GM21423 (cell line): Measurements from ENCODE around the gene TRAK2.

Source experiments
- ATAC-seq: cut with Tn5 transposase; IDR thresholded peaks from one replicate; pipeline ENCODE4 v1.9.1; 2021; ENCODE audit warnings: mild to moderate bottlenecking, moderate library complexity; ENCODE audit not compliant: unreplicated experiment

TRAK2 gene

DNA sequence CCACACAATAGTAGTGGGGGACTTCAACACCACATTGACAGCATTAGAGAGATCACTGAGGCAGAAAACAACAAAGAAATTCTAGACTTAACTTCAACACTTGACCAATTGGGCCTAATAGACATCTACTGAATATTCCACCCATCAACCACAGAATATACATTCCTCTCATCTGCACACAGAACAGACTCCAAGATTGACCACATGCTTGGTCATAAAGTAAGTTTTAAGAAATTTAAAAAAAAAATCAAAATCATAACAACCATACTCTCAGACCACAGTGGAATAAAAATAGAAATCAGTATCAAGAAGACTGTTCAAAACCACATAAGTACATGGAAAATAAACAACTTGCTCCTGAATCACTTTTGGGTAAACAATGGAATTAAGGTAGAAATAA lies 85.1 kb downstream of the TRAK2 start:
- ATAC-seq: no peak

DNA sequence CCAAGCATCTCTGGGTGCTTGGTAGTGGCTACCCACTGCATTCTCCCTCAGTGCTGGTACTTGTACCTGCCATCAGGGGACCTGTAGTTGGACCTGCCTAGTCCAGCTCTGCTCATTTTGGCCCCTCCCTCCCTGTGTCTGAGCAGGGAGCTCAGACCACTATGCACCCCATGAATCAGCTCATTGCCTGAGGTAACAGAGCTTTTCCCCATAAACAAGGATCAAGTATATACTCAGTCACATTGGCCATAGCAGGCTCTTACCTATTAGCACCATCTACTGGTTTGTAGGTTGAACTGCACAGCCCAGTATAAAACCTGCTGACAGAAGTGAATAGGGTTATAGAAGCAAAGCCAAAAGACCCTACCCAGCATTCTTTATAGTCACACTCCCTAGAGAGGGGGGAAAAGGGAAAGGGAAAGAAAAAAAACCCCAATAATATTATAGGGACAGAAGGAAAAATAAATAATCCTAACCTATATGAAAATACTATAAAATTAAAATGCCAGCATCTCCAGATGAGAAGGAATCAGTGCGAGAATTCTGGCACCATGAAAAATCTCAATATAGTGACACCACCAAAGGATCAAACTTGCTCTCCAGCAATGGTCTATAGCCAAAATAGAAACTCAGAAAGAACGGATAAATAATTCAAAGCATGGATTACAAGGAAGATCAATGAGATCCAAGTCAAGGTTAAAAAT lies 87.2 kb downstream of the TRAK2 start:
- ATAC-seq: peak; percentile 58

DNA sequence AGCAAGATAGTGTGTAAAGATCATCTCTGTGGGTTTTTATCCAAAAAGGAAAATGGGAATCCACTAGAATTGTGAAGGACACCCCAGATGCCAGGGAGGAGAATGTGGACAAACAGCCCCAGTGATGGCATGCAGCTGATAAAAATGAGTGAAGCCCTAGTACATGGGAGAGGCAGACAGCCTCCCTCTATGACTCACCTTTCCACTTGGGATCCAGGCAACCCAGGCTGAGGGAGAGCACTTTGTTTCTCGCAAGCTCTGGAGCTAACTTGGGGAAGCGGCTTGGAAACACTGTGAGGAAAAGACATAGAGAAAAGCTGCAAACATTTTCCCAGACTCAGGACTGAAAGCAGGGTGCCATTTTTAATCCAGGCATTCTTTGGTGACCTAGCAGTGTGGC lies 88.9 kb downstream of the TRAK2 start:
- ATAC-seq: no peak

DNA sequence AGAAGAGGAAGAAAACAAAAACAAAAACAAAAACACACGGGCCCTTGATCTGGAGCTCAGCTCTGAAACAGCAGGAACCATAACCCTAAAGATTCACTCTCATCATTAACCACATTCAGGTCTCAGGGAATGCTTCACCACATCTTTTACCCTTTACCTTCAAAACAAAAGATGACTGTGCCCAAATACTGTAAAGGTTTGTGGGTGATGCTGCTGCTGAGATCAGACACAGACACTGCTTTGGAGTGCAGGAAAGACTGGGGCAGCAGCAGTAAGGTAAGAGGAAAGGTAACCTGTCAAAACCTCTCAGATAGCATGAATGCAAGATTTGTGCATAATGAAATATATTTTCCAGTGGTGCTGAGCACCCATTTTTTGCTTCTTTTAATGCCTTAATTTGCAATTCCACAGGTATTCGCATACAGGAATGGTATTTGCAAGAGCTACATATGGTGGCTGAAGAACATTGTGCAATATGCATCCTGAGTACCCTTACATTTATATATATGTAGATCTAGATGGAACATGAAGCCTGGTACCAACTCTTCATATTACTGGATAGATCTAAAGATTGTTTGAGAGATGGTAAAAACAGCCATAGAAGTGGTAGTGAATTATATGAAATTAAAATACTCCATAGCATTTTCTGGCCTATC lies 90.1 kb downstream of the TRAK2 start:
- ATAC-seq: no peak

DNA sequence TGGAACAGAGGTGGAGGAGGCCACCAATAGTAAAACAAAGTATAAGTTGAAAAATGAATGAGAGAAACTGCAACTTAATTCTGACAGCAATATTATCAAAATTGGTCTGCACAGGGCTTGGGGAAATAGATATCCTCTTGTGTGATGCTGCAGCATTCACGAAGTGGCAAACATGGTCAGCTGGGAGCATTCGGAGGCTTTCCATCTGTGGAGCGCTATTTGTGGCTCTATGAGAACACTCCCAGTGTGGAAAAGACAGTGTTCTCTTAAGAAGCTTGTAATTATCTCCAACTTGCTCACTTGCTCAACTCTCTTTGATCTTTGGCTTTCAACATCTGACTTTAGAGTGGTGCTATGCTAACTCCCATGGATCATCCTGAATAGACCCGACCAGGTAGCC lies 91.0 kb downstream of the TRAK2 start:
- ATAC-seq: no peak

DNA sequence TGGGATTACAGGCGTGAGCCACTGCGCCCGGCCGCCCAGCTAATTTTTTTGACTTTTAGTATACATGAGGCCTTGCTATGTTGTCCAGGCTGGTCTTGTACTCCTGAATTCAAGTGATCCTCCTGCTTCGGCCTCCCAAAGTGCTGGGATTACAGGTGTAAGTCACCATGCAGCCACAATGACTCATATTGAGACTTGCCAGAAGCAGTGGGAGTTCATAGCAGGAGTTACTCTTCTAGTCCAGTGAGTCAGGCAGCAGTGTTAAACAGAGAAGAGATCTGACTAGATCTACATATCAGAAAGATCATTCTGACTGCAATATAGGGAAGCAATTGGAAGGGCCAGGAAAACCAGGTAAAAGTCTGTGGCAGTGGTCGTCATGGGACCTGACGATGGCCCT lies 92.6 kb downstream of the TRAK2 start:
- no peak for ATAC-seq

DNA sequence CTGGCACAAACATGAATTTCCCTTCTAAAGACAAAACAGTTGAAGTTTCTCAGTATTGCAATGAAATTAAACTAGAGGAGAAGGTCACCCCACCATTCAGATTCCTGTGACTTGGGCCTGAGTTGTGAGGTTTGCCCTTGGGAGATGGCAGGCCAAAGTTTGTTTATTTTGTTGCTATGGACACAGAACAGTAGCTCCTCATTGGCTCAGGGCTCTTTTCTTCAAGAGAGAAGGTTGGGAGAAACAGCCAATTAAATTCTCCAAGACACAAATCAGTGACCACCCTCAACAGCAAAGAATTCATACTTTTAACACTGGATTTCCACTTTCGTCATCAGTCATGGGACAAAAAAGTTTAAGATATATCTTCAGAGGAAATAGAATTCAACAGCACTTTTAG lies 94.0 kb downstream of the TRAK2 start, which contains the start of gene FLACC1:
Gene FLACC1 (minus strand): TSS at position 125 of the 400 bp plus-strand sequence. CDS start 5,941 bp downstream, outside the sequence.
- no peak for ATAC-seq

DNA sequence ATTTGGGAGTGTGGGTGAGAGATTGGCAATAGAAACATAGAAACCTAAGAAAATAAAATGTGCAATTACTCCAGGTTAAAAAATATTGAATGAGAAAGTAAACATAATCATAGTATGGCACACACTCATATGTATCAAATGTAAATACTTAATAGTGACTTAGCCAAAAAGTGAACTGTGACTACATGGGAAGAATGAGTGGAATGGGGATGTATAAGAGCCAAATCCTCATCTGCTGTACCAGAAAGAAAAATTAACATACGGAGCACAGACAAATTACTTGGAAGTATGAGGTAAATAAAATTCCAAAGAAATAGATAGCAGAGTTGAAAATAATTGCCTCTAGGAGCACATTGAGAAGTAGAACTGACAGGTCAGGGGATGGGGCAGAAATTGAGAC lies 98.1 kb downstream of the TRAK2 start:
- ATAC-seq: no peak

DNA sequence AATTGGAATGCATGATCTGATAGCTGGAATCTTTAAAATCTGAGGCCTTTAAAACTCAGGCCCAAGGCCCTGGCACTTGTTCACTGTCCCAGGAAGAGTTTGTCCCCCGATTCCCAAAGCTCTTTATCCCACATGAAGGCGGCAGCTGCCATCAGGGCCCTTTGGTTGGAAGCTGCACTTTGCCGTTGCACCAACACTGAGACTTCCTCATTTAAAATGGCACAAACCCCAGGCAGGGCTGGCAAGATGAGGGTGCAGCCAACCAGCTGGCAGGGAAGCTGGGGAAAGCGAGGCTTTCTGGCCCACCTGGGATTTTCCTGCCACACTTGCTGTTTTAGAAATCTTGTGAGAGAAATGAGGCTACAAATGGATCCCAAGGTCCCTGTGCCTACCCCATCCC lies 100.4 kb downstream of the TRAK2 start:
- ATAC-seq: no peak

DNA sequence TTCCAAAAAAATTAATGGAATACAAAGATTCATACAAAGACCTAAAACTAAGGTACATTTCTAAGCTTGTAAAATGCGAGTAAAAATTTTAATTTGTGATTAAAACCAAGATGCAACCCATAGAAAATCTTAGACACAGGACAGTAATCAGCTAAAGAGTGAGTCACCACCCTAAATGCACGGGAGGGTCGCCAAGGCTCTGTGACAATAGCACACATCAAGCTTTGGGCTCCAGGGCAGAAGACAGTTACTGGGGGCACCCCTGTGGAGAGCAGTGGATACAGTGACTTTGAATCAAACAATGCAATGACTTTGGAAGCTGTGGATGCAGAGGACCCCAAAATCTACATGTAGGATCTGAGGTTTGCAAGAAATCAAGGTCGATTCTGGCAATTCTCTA lies 101.7 kb downstream of the TRAK2 start:
- ATAC-seq: no peak

DNA sequence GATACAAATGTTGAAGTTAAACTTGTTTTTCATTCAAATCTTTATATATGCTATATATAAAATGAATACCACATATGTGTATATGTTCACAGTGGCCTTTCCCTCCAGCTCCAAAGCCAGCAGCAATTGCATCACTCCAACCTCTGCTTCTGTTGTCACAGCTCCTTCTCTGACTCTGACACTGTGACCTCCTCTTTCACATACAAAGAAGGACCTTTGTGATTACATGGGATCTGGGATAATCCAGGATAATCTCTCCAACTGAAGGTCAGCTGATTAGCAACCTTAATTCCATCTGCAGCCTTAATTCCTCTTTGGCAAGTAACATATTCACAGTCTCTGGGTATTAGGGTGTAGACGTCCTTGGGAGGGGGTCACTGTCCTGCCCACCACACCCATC lies 102.5 kb downstream of the TRAK2 start:
- ATAC-seq: no peak

DNA sequence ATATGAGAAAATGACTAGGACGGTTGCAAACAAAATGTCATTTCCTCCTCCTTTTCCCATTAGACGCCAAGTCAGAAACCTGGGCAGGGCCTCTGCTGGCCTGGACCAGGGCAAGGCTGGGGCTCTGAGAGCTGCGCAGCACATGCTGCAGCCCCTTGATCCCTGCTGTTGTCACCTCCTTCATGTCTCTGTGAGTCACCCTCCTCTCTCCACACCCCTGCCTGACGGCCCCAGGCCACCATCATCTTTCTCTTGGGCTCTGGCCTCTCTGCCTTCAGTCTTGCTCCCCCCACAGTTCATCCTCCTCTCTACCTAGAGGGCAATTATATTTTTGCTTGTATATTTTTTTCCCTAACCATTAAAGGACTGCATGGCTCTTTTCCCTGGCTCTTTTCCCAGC lies 104.1 kb downstream of the TRAK2 start:
- no peak for ATAC-seq

DNA sequence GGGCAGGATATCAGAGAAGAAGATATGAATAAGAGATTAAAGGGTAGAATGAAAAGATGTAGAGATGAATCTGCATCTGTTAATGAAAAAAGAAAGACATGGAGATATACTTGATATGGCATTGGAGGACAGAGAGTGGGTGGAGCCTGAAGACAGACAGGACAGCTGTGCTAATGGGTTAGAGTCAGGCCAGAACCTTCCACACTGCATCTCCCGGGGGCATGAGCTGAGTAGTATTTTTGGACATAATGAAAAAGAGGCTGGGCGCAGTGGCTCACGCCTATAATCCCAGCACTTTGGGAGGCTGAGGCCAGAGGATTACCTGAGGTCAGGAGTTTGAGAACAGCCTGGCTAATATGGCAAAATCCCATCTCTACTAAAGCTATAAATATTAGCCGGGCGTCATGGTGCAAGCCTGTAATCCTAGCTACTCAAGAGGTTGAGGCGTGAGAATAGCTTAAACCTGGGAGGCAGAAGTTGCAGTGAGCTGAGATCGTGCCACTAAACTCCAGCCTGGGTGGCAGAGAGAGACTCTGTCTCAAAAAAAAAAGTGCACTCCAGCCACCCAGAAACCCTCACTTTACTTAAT lies 105.5 kb downstream of the TRAK2 start:
- no peak for ATAC-seq

DNA sequence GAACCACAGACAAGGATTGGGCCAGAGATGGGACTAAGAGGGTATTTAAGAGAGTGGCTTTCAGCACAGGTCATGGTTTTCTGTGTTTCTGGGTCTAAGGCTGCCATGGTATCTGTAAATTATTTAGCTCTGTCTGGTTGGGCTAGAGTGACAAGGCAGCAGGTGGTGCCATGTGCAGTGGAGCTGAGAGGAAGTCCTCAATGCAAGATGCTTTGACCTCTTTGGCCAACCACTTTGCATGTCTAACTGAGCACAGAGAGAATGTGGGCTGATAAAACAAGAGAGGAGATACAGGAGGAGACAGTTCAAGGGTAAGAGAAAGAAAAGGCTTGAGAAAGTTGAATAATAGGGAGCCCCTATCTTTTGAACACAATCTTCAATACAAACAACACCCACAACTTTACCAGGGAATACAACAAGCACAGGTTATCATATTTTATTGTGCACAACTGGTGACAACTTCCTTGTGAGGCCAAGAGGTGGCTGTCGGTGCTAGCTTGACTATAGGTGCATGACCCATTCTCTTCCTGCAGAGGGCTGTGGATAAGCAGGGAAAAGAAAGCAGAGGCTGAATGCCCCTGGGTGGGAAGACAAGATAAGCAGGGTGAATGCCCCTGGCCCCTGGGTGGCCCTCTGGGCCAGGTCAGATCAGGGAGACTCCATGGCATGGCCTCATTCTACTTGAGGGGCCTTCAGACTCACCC lies 106.4 kb downstream of the TRAK2 start:
- peak; percentile 92 for ATAC-seq

DNA sequence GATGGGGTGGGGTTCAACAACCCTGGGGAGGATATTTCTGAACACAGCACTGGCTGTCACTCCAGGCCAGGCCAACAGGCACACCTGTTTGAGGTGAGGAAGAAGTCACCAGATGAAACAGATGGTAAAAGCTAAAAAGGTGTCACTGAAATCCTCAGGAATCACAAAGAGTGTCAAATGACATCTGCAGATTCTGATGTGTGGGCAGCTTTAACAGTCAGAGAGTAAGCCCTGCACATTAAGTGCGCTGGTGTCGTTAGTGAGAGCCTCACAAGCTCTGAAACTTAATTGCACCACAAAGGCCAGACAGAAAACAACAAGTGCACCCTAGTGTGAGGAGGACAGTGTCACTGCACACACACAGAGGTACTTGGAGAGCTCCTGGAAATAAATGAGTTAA lies 107.7 kb downstream of the TRAK2 start:
- no peak for ATAC-seq

DNA sequence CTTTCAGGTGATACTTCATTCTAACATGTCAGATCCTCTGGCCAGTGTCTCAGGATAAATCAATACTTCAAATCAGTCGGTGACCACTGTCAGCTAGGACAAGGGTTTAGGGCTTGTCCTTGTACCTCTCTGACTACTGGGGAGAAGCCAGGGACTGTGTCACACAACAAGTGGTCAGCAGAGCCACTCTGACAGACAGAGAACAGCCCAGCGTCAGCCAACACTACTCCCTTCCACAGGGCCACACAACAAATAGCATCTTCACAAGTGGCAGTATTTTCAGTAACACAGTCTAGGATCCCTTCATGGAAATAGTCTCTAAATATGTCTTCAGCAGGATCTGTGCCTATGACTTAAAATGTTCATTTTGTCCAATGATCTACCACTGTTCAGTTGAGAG lies 108.3 kb downstream of the TRAK2 start:
- ATAC-seq: no peak

DNA sequence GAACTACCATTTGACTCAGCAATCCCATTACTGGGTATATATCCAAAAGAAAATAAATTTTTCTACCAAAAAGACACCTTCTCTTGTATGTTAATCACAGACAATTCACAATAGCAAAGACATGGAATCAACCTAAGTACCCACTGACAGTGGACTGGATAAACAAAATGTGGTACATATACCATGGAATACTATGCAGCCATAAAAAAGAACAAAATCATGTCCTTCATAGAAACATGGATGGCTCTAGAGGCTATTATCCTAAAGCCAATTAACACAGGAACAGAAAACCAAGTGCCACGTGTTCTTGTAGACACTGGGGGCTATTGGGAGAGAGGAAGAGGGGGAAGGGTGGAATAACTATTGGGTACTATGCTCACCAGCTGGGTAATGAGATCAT lies 121.8 kb downstream of the TRAK2 start:
- no peak for ATAC-seq

DNA sequence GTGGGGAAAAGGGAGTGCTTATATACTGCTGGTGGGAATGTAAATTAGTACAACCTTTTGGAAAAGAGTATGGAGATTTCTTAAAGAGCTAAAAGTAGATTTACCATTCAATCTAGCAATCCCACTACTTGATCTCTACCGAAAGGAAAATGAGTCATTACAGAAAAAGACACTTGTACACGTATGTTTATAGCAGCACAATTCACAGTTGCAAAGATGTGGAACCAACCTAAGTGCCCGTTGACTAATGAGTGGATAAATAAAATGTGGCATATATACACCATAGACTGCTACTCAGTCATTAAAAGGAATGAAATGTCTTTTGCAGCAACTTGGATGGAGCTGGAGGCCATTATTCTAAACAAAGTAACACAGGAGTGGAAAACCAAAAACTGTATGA lies 123.6 kb downstream of the TRAK2 start:
- no peak for ATAC-seq
